K562 (cell line): ENCODE measurements around the gene GRXCR2. TPM values are rescaled to one million over a fixed set of nuclear protein-coding genes. Genes with fewer than 3 reads are reported as not detected.

ENCODE experiments used
- ATAC-seq: fragments of 200-7000 bp; cut with Tn5 transposase; 3 replicates; pipeline ENCODE4 v1.9.1; 2020; ENCODE audit warnings: moderate library complexity
- BruUV-seq: library from RNA; stranded (reverse); fragments of 400-500 nt; replicated peaks from 2 replicates; lab custom pipeline; 2021; lab: Mats Ljungman, UMichigan
- CTCF ChIA-PET: fragments of 300-600 bp; formaldehyde crosslinking; extraction: SDS; loops from one replicate; lab custom pipeline; 2021; ENCODE audit warnings: low intra/inter-chr PET ratio; lab: Yijun Ruan, JAX
- POLR2A ChIA-PET: fragments of 300-600, 350-650 bp; sonication (Branson Sonifier 250); formaldehyde crosslinking; extraction: SDS; loops from one replicate; lab custom pipeline; 2021; ENCODE audit warnings: antibody characterized with exemption, inconsistent platforms; lab: Yijun Ruan, JAX
- DNase-seq, 4 experiments: peaks; one replicate each; pipeline versions ENCODE4 v3.0.0 to v3.0.0-alpha.2; 2011 to 2018; ENCODE audit warnings: low spot score in 3 of 4, mixed read lengths in 3 of 4; ENCODE audit errors: extremely low read depth in 1 of 4
- FAIRE-seq: peaks from 2 replicates; lab custom pipeline; 2011; peaks lifted over from hg19 to GRCh38; lab: Jason Lieb, UNC
- H2AFZ ChIP-seq: 2 replicates; pipeline ENCODE4 v1.6.0; 2011; ENCODE audit warnings: low read depth, low read length, control low read depth, inconsistent platforms
- H3K27ac ChIP-seq: fragments of 200-600 bp; 3 replicates; pipeline ENCODE4 v1.8.0; 2011; ENCODE audit warnings: low read depth, mild to moderate bottlenecking, control low read depth, inconsistent platforms, low read length, moderate library complexity, mixed read lengths; ENCODE audit errors: extremely low read depth
- H3K27me3 ChIP-seq, 2 experiments: fragments of 300-600 bp in 1 of 2; 2 replicates in 1 of 2; 3 replicates in 1 of 2; pipeline versions ENCODE4 v1.6.0 to v1.8.0; 2011; ENCODE audit warnings: inconsistent platforms in 2 of 2, low read length in 2 of 2, mild to moderate bottlenecking in 1 of 2, mixed read lengths in 1 of 2, moderate library complexity in 1 of 2; ENCODE audit not compliant: control insufficient read depth in 2 of 2, insufficient read depth in 2 of 2
- H3K36me3 ChIP-seq: fragments of 300-600 bp; 3 replicates; pipeline ENCODE4 v1.8.0; 2011; ENCODE audit warnings: mild to moderate bottlenecking, low read length, inconsistent platforms; ENCODE audit not compliant: control insufficient read depth, insufficient read depth
- H3K4me1 ChIP-seq, 2 experiments: fragments of 200-600 bp in 1 of 2; replicated peaks in 1 of 2; 2 replicates in 1 of 2; 3 replicates in 1 of 2; pipeline versions ENCODE4 v1.5.1 to v1.8.0; 2011; ENCODE audit warnings: inconsistent platforms in 2 of 2, low read length in 2 of 2, mild to moderate bottlenecking in 1 of 2, mixed read lengths in 1 of 2, moderate library complexity in 1 of 2; ENCODE audit not compliant: control insufficient read depth in 2 of 2, insufficient read depth in 2 of 2
- H3K4me2 ChIP-seq: 2 replicates; pipeline ENCODE4 v1.6.1; 2011; ENCODE audit warnings: low read length, control low read depth, inconsistent platforms, mixed read lengths; ENCODE audit not compliant: insufficient read depth
- H3K4me3 ChIP-seq: fragments of 200-600 bp; sonication (generic), shearing (Covaris generic); 2 replicates; pipeline ENCODE4 v1.5.1; 2016; ENCODE audit warnings: control low read depth, inconsistent platforms
- H3K79me2 ChIP-seq: fragments of 200-600 bp; 3 replicates; pipeline ENCODE4 v1.8.0; 2011; ENCODE audit warnings: low read length, inconsistent platforms; ENCODE audit not compliant: control insufficient read depth, insufficient read depth
- H3K9ac ChIP-seq, 2 experiments: 2 replicates each; pipeline versions ENCODE4 v1.6.0 to v1.6.1; 2011; ENCODE audit warnings: low read depth in 2 of 2, low read length in 2 of 2, control low read depth in 1 of 2, inconsistent platforms in 1 of 2, mild to moderate bottlenecking in 1 of 2, mixed read lengths in 1 of 2; ENCODE audit not compliant: insufficient read depth in 1 of 2
- H3K9me1 ChIP-seq: one replicate; pipeline ENCODE4 v1.6.0; 2011; ENCODE audit warnings: inconsistent platforms, mild to moderate bottlenecking, low read length, moderate library complexity; ENCODE audit not compliant: control insufficient read depth, insufficient read depth
- H3K9me3 ChIP-seq: replicated peaks from 2 replicates; pipeline ENCODE4 v1.5.1; 2011; ENCODE audit warnings: low read depth, low read length, inconsistent platforms; ENCODE audit not compliant: control insufficient read depth, insufficient read depth
- H4K20me1 ChIP-seq: replicated peaks from 2 replicates; pipeline ENCODE4 v1.6.1; 2011; ENCODE audit warnings: low read length, inconsistent platforms, mixed read lengths; ENCODE audit not compliant: control insufficient read depth, insufficient read depth
- BCLAF1 ChIP-seq, 2 experiments: fragments of 450-650 bp in 1 of 2; IDR thresholded peaks; 2 replicates each; pipeline ENCODE4 v1.6.1; 2011 to 2017; ENCODE audit warnings: low read depth in 2 of 2, antibody characterized with exemption in 1 of 2, borderline replicate concordance in 1 of 2, low read length in 1 of 2, mild to moderate bottlenecking in 1 of 2, mixed read lengths in 1 of 2; ENCODE audit not compliant: control insufficient read depth in 1 of 2
- BRD4 ChIP-seq: fragments of 200-600 bp; sonication (generic); IDR thresholded peaks from 2 replicates; pipeline ENCODE4 v1.6.1; 2017; ENCODE audit warnings: inconsistent platforms
- NR2C2 ChIP-seq, 2 experiments: fragments of 200-800 bp in 1 of 2; sonication (Bioruptor generic) in 1 of 2; sonication (generic) in 1 of 2; formaldehyde crosslinking in 1 of 2; IDR thresholded peaks; 2 replicates each; pipeline versions ENCODE4 v1.6.1 to v1.8.0; 2016 to 2022; ENCODE audit warnings: mild to moderate bottlenecking in 1 of 2, missing compliant biosample characterization in 1 of 2, missing genetic modification characterization in 1 of 2, missing genetic modification reagents in 1 of 2
- SMARCE1 ChIP-seq: fragments of 450-650 bp; IDR thresholded peaks from 2 replicates; pipeline ENCODE4 v1.7.1; 2016; ENCODE audit warnings: mild to moderate bottlenecking
- TAF1 ChIP-seq: IDR thresholded peaks from 2 replicates; pipeline ENCODE4 v1.6.1; 2011; ENCODE audit warnings: mild to moderate bottlenecking, low read length, moderate library complexity; ENCODE audit not compliant: insufficient read depth, control insufficient read depth, severe bottlenecking; ENCODE audit errors: extremely low read depth
- TFAP4 ChIP-seq: sonication (generic); formaldehyde crosslinking; IDR thresholded peaks from 2 replicates; pipeline ENCODE4 v1.8.0; 2022; ENCODE audit warnings: missing genetic modification reagents, mild to moderate bottlenecking, moderate library complexity, borderline replicate concordance
- ZNF311 ChIP-seq: fragments of 250-450 bp; sonication (Bioruptor Pico); IDR thresholded peaks from 2 replicates; pipeline ENCODE4 v1.4.0; 2020; ENCODE audit warnings: mild to moderate bottlenecking, moderate library complexity
- ZNF75A ChIP-seq: fragments of 450-650 bp; formaldehyde crosslinking; IDR thresholded peaks from 2 replicates; pipeline ENCODE4 v1.4.0; 2020; ENCODE audit warnings: mild to moderate bottlenecking
- WGBS: fragments of 100-300 bp; shearing (Covaris generic); methylation state at CpG from one replicate; pipeline ENCODE4 v1.1.6; 2016; ENCODE audit warnings: low coverage, mixed read lengths; ENCODE audit not compliant: insufficient coverage; ENCODE audit errors: missing lambda C conversion rate; 5-methylcytosine and 5-hydroxymethylcytosine counted together
- in situ Hi-C: fragments of 300-500 bp; cut with MboI; formaldehyde crosslinking; loops from 4 replicates; pipeline ENCODE4 v1.15.0; 2018; ENCODE audit warnings: inconsistent platforms, mixed read lengths
- intact Hi-C: fragments of 100-400 bp; cut with micrococcal nuclease; formaldehyde crosslinking; loops from 2 replicates; pipeline ENCODE4 v1.14.2; 2022
- polyA plus RNA-seq, 8 experiments: library from polyadenylated mRNA; depleted of rRNA in 4 of 8; stranded (reverse) in 5 of 8; unstranded in 3 of 8; fragments of >200 nt; fragmentation: Nextera tagmentation in 2 of 8; fragmentation: Illumina TruSeq in 1 of 8; extraction: Ambion mirVana in 2 of 8; extraction: Trizol in 1 of 8; gene quantifications; 2 replicates each; pipeline versions ENCODE4 v1.2.1 to v1.2.3, GENCODE V29; 2011 to 2014; ENCODE audit warnings: inconsistent platforms in 1 of 8, missing spikeins in 1 of 8
- total RNA-seq, 7 experiments: library from RNA; depleted of rRNA in 6 of 7; stranded (reverse); fragments of >200 nt in 6 of 7; fragmentation: Illumina TruSeq in 2 of 7; extraction: Trizol in 2 of 7; gene quantifications; 2 replicates each; pipeline versions ENCODE4 v1.2.1 to v1.2.3, GENCODE V29; 2011 to 2021; ENCODE audit warnings: low replicate concordance in 1 of 7

Gene GRXCR2
- total and polyA plus RNA-seq, 9 of the 15 experiments (the other 6 are each of a cell fraction or from before 2014, with no cell fraction given): not detected

- Histone ChIP-seq H3K36me3 (no peaks in the 10 kb centered on the region), H4K20me1 (no peaks in the 10 kb centered on the region), H3K9me3 (no peaks in the 10 kb centered on the region), H3K79me2 (no peaks in the 10 kb centered on the region), H2AFZ (peak overlapping the region; percentile 76), H3K4me1 (peaks cover 19 to 36% of the 10 kb centered on the region in 2 experiments), H3K9ac (peak overlapping the region in 1 of 2 experiments; percentile 81; a peak in 1 of 4 replicates), H3K27me3 (no peaks in the 10 kb centered on the region), H3K4me2 (peak overlapping the region; percentile 10; the same call in 1 of the 2 replicates), H3K27ac (peak overlapping the region; percentile 22; the same call in 1 of the 3 replicates), H3K9me1 (no peaks in the 10 kb centered on the region), H3K4me3 (no peak overlapping the region)
- FAIRE-seq: no peak
- WGBS: 45% methylated on average over 5 of the region's 6 CpGs
- TF ChIP-seq SMARCE1 (no peak), TAF1 (no peak), BCLAF1 (IDR thresholded peaks at IDR 0.05; ENCODE audit: borderline replicate concordance in 1 of 2, control insufficient read depth in 1 of 2, low read depth in 2 of 2, low read length in 1 of 2) (no peak), ZNF75A (CRISPR knock-in tag) (no peak), ZNF311 (no peak), NR2C2 (CRISPR knock-in tag; IDR thresholded peaks at IDR 0.05) (no peak), NR2C2 (tag; IDR thresholded peaks at IDR 0.05) (no peak), TFAP4 (CRISPR knock-in tag) (peak; percentile 41; the same call in 1 of the 2 replicates), BRD4 (no peak)
- intact Hi-C loops (no loop called here), in situ Hi-C loops (no loop called here)
- CTCF ChIA-PET: no interaction called here
- POLR2A ChIA-PET: no interaction called here
- DNase-seq: peak in 1 of 4 experiments; percentile 24
- ATAC-seq: no peak
- BruUV-seq: no TSS peak
Measured at GRCh38 chr5:145859453-145859852, 13.4 kb downstream of the GRXCR2 start.
